ENCODE measurements around the gene COX19. TPM values are rescaled to one million over a fixed set of nuclear protein-coding genes. Genes with fewer than 3 reads are reported as not detected.

The COX19 gene
- polyA plus RNA-seq, 3 donors = 7.4 to 15.0 (median 7.6) TPM

DNA sequence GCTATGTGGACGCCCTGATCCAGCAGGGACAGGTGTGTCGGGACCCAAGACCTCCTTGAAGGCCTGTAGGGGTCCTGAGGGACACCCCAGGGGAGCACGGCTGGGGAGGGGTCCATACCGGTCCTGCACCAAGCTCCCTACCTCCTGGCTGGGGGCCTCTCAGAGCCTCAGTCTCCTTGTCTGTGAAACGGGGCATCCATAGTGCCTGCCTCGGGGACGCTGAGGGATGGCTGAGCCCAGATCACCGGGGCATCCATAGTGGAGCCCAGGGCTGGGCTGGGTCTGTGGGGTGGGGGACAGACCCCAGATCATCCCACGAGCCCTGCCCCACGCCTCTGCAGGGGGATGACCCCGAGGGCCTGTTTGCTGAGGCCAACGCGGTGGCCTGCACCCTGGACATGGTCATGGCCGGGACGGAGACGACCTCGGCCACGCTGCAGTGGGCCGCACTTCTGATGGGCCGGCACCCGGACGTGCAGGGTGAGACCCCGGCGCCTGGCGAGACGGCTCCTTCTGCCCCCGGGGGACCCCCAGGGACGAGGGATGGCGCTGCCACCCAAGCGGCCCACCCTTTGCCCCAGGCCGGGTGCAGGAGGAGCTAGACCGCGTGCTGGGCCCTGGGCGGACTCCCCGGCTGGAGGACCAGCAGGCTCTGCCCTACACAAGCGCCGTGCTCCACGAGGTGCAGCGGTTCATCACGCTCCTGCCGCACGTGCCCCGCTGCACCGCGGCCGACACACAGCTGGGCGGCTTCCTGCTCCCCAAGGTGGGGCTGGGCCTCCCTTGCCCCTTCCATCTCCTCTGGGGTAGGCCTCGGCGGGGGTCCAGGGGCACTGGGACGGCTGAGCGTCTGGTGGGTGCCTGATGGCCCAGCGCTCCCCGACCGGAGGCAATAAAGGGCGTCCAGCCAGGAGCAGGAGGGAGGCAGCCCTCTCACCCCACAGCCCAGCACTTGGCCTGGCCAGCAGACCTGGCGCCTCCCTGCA lies 11.7 kb upstream of the COX19 start:
- Histone ChIP-seq H3K27me3 (ENCODE audit: control insufficient read depth in 2 of 2, insufficient read depth in 2 of 2, low read length in 2 of 2) (peaks cover 0 to 21% of the 10 kb centered on the region in 2 donors), H4K20me1 (ENCODE audit: insufficient read depth, low read length) (no peaks in the 10 kb centered on the region), H3K4me3 (replicated peaks in 1 of 3; ENCODE audit: low read depth in 2 of 3, low read length in 3 of 3) (no peak overlapping the region), H3K79me2 (ENCODE audit: insufficient read depth, low read length) (no peaks in the 10 kb centered on the region), H3K9ac (ENCODE audit: insufficient read depth, low read length, poor library complexity, severe bottlenecking) (no peak overlapping the region), H3K9me3 (replicated peaks in 1 of 2; ENCODE audit: control insufficient read depth in 1 of 2, insufficient read depth in 1 of 2, low read length in 2 of 2) (no peaks in the 10 kb centered on the region), H3K27ac (ENCODE audit: low read depth in 1 of 2, low read length in 2 of 2) (no peak overlapping the region), H3K36me3 (replicated peaks in 1 of 2; ENCODE audit: control insufficient read depth in 1 of 2, insufficient read depth in 2 of 2, low read length in 2 of 2) (no peaks in the 10 kb centered on the region), H2AFZ (ENCODE audit: insufficient read depth, low read depth, low read length, poor library complexity, severe bottlenecking) (no peak overlapping the region), H3K4me1 (ENCODE audit: control insufficient read depth in 1 of 2, insufficient read depth in 2 of 2, low read length in 2 of 2) (peaks cover 0 to 4% of the 10 kb centered on the region in 2 donors), H3K4me2 (replicated peaks; ENCODE audit: extremely low read depth, low read length, poor library complexity, severe bottlenecking) (no peak overlapping the region)
- H3K4me1 Mint-ChIP-seq = no peaks in the 10 kb centered on the region
- DNase-seq = no peak
- peaks cover 0 to 2% (median 0%) of the 10 kb centered on the region in 7 donors for H3K9me3 Mint-ChIP-seq
- no peaks in the 10 kb centered on the region for H3K36me3 Mint-ChIP-seq
- 92% methylated on average over 47 of the region's 56 CpGs for WGBS (ENCODE audit: insufficient coverage)
- TF ChIP-seq, protein P1, sequence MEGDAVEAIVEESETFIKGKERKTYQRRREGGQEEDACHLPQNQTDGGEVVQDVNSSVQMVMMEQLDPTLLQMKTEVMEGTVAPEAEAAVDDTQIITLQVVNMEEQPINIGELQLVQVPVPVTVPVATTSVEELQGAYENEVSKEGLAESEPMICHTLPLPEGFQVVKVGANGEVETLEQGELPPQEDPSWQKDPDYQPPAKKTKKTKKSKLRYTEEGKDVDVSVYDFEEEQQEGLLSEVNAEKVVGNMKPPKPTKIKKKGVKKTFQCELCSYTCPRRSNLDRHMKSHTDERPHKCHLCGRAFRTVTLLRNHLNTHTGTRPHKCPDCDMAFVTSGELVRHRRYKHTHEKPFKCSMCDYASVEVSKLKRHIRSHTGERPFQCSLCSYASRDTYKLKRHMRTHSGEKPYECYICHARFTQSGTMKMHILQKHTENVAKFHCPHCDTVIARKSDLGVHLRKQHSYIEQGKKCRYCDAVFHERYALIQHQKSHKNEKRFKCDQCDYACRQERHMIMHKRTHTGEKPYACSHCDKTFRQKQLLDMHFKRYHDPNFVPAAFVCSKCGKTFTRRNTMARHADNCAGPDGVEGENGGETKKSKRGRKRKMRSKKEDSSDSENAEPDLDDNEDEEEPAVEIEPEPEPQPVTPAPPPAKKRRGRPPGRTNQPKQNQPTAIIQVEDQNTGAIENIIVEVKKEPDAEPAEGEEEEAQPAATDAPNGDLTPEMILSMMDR (IDR thresholded peaks at IDR 0.05) = no peak
- peaks cover 8 to 45% (median 10%) of the 10 kb centered on the region in 3 donors for H3K27me3 Mint-ChIP-seq (ENCODE audit: low read depth in 3 of 3)
- intact Hi-C loops (cut with micrococcal nuclease) = no loop called here
- no peak overlapping the region for H3K4me3 Mint-ChIP-seq
- no peak overlapping the region for H3K27ac Mint-ChIP-seq

DNA sequence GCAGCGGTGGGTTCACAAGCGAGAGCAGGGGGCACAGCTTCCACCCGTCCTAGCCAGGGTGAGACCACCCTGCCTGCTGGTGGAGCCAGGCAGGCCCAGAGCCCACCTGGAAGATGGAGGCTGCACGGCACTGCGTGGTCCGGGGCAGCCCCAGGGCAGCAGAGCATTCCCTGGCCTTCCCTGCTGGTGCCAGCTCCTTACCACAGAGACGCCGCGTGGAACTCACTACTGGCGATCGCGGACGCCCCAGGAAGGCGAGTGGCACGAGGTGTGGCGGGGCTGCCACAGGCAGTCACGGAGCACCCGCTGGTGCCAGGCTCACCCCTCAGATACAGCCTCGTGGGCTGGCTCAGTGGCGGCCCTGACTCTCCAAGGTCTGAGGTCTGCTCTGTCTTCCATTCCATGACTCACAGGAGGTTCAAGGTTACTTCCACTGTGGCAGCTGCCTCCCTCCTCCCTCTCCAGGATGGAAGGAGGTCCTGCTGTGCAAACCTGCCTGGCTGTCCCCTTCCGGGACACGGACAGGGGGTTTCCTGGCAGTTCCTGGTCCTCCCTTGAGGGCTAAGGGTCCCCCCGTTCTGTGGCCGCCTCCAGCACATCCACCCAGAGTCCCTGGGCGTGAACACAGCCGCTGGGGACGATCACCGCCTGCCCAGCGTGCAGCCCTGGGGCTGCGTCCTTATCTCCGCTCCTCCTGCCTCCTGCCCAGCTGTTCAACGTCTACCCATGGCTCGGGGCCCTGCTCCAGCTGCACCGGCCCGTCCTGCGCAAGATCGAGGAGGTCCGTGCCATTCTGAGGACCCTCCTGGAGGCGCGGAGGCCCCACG lies 10.8 kb upstream of the COX19 start:
- no peaks in the 10 kb centered on the region for H3K36me3 Mint-ChIP-seq
- H3K4me3 Mint-ChIP-seq = peak overlapping the region in 1 of 2 donors; percentile 41
- Histone ChIP-seq H3K4me1 (ENCODE audit: control insufficient read depth in 1 of 2, insufficient read depth in 2 of 2, low read length in 2 of 2) (peaks cover 0 to 4% of the 10 kb centered on the region in 2 donors), H3K79me2 (ENCODE audit: insufficient read depth, low read length) (no peaks in the 10 kb centered on the region), H3K36me3 (replicated peaks in 1 of 2; ENCODE audit: control insufficient read depth in 1 of 2, insufficient read depth in 2 of 2, low read length in 2 of 2) (no peaks in the 10 kb centered on the region), H3K4me3 (replicated peaks in 1 of 3; ENCODE audit: low read depth in 2 of 3, low read length in 3 of 3) (no peak overlapping the region), H3K27me3 (ENCODE audit: control insufficient read depth in 2 of 2, insufficient read depth in 2 of 2, low read length in 2 of 2) (peaks cover 0 to 21% of the 10 kb centered on the region in 2 donors), H3K9me3 (replicated peaks in 1 of 2; ENCODE audit: control insufficient read depth in 1 of 2, insufficient read depth in 1 of 2, low read length in 2 of 2) (no peaks in the 10 kb centered on the region), H4K20me1 (ENCODE audit: insufficient read depth, low read length) (no peaks in the 10 kb centered on the region), H3K27ac (ENCODE audit: low read depth in 1 of 2, low read length in 2 of 2) (no peak overlapping the region), H3K9ac (ENCODE audit: insufficient read depth, low read length, poor library complexity, severe bottlenecking) (no peak overlapping the region), H2AFZ (ENCODE audit: insufficient read depth, low read depth, low read length, poor library complexity, severe bottlenecking) (no peak overlapping the region), H3K4me2 (replicated peaks; ENCODE audit: extremely low read depth, low read length, poor library complexity, severe bottlenecking) (no peak overlapping the region)
- peaks cover 0 to 2% (median 0%) of the 10 kb centered on the region in 7 donors for H3K9me3 Mint-ChIP-seq
- peaks cover 8 to 44% (median 8%) of the 10 kb centered on the region in 3 donors for H3K27me3 Mint-ChIP-seq (ENCODE audit: low read depth in 3 of 3)
- peak overlapping the region in 1 of 7 donors; percentile 43 for H3K27ac Mint-ChIP-seq
- DNase-seq = no peak
- no peaks in the 10 kb centered on the region for H3K4me1 Mint-ChIP-seq
- WGBS (ENCODE audit: insufficient coverage) = 69% methylated on average over 38 of the region's 41 CpGs
- intact Hi-C loops (cut with micrococcal nuclease) = no loop called here
- TF ChIP-seq, protein P1 (IDR thresholded peaks at IDR 0.05) = no peak

Measured in CD14-positive monocyte (primary cell).